ENCODE results near the gene NMU. TPM values are rescaled to one million over a fixed set of nuclear protein-coding genes. Genes with fewer than 3 reads are reported as not detected.

Gene NMU
- total and polyA plus RNA-seq, 2 experiments from 2014 or later, result 40.2 to 96.3 TPM

DNA sequence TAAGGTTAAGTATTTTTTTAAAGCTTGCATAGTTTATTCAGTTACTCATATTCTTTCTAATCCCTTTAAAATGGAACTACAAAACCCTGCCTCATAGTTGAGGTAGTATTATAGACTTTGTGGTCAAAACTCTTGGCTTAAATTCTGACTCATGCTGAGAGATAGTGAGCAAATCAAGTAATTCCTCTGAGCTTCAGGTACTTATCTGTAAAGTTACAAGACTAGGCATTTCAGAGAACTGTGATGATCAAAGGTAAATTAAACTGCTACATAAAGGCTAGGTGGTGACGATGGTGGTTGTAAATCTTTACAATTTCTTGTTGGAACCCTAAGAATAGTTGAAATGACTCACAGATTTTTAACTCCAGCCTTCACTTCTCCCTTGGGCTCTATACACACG lies 86.2 kb downstream of the NMU start:
- Histone ChIP-seq H3K4me3 (no peak overlapping the region), H3K36me3 (ENCODE audit: insufficient read depth) (no peaks in the 10 kb centered on the region), H2AFZ (no peak overlapping the region), H3K27ac (ENCODE audit: low read depth) (no peak overlapping the region), H3F3A (replicated peaks; ENCODE audit: low read depth) (peaks cover 19% of the 10 kb centered on the region), H3K4me2 (no peak overlapping the region), H3K4me1 (ENCODE audit: insufficient read depth) (peaks cover 23% of the 10 kb centered on the region), H3K9me2 (ENCODE audit: insufficient read depth) (no peaks in the 10 kb centered on the region), H3K79me2 (replicated peaks; ENCODE audit: insufficient read depth) (peaks cover 6% of the 10 kb centered on the region), H3K27me3 (ENCODE audit: insufficient read depth) (no peaks in the 10 kb centered on the region), H4K20me1 (replicated peaks; ENCODE audit: insufficient read depth) (no peaks in the 10 kb centered on the region)
- Mint-ChIP-seq H3K36me3 (ENCODE audit: low read depth) (0 out of 3 replicates have a peak, but pooled peaks cover 3% of the 10 kb centered on the region), H3K27me3 (ENCODE audit: insufficient read depth, low read depth, poor library complexity) (peaks cover 5% of the 10 kb centered on the region), H3K4me3 (no peak overlapping the region), H3K9me3 (no peaks in the 10 kb centered on the region; the same call in 2 of the 3 replicates), H3K27ac (no peak overlapping the region), H3K4me1 (peaks cover 31% of the 10 kb centered on the region)
- TF ChIP-seq, protein P1, sequence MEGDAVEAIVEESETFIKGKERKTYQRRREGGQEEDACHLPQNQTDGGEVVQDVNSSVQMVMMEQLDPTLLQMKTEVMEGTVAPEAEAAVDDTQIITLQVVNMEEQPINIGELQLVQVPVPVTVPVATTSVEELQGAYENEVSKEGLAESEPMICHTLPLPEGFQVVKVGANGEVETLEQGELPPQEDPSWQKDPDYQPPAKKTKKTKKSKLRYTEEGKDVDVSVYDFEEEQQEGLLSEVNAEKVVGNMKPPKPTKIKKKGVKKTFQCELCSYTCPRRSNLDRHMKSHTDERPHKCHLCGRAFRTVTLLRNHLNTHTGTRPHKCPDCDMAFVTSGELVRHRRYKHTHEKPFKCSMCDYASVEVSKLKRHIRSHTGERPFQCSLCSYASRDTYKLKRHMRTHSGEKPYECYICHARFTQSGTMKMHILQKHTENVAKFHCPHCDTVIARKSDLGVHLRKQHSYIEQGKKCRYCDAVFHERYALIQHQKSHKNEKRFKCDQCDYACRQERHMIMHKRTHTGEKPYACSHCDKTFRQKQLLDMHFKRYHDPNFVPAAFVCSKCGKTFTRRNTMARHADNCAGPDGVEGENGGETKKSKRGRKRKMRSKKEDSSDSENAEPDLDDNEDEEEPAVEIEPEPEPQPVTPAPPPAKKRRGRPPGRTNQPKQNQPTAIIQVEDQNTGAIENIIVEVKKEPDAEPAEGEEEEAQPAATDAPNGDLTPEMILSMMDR (conservative IDR thresholded peaks at IDR 0.05; ENCODE audit: low read depth in 2 of 2), result no peak
- TF ChIP-seq EZH2phosphoT487 (IDR thresholded peaks at IDR 0.05; ENCODE audit: unreplicated experiment) (no peak), JUNB (IDR thresholded peaks at IDR 0.05; ENCODE audit: unreplicated experiment) (no peak), EZH2 (IDR thresholded peaks at IDR 0.05; ENCODE audit: low read depth, unreplicated experiment) (no peak), ZNF331 (CRISPR knock-in tag; IDR thresholded peaks at IDR 0.05; ENCODE audit: low read depth) (no peak), NANOG (IDR thresholded peaks at IDR 0.05; ENCODE audit: borderline replicate concordance) (no peak), CREB1 (CRISPR knock-in tag; IDR thresholded peaks at IDR 0.05; ENCODE audit: low read depth) (no peak), POLR2AphosphoS5 (IDR thresholded peaks at IDR 0.05; ENCODE audit: low read depth) (no peak), STAT1 (IDR thresholded peaks at IDR 0.05; ENCODE audit: unreplicated experiment) (no peak), ZNF114 (CRISPR knock-in tag; IDR thresholded peaks at IDR 0.05) (no peak)
- TF ChIP-seq, protein P2, sequence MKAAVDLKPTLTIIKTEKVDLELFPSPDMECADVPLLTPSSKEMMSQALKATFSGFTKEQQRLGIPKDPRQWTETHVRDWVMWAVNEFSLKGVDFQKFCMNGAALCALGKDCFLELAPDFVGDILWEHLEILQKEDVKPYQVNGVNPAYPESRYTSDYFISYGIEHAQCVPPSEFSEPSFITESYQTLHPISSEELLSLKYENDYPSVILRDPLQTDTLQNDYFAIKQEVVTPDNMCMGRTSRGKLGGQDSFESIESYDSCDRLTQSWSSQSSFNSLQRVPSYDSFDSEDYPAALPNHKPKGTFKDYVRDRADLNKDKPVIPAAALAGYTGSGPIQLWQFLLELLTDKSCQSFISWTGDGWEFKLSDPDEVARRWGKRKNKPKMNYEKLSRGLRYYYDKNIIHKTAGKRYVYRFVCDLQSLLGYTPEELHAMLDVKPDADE (IDR thresholded peaks at IDR 0.05), result no peak
- TF ChIP-seq, protein P3, sequence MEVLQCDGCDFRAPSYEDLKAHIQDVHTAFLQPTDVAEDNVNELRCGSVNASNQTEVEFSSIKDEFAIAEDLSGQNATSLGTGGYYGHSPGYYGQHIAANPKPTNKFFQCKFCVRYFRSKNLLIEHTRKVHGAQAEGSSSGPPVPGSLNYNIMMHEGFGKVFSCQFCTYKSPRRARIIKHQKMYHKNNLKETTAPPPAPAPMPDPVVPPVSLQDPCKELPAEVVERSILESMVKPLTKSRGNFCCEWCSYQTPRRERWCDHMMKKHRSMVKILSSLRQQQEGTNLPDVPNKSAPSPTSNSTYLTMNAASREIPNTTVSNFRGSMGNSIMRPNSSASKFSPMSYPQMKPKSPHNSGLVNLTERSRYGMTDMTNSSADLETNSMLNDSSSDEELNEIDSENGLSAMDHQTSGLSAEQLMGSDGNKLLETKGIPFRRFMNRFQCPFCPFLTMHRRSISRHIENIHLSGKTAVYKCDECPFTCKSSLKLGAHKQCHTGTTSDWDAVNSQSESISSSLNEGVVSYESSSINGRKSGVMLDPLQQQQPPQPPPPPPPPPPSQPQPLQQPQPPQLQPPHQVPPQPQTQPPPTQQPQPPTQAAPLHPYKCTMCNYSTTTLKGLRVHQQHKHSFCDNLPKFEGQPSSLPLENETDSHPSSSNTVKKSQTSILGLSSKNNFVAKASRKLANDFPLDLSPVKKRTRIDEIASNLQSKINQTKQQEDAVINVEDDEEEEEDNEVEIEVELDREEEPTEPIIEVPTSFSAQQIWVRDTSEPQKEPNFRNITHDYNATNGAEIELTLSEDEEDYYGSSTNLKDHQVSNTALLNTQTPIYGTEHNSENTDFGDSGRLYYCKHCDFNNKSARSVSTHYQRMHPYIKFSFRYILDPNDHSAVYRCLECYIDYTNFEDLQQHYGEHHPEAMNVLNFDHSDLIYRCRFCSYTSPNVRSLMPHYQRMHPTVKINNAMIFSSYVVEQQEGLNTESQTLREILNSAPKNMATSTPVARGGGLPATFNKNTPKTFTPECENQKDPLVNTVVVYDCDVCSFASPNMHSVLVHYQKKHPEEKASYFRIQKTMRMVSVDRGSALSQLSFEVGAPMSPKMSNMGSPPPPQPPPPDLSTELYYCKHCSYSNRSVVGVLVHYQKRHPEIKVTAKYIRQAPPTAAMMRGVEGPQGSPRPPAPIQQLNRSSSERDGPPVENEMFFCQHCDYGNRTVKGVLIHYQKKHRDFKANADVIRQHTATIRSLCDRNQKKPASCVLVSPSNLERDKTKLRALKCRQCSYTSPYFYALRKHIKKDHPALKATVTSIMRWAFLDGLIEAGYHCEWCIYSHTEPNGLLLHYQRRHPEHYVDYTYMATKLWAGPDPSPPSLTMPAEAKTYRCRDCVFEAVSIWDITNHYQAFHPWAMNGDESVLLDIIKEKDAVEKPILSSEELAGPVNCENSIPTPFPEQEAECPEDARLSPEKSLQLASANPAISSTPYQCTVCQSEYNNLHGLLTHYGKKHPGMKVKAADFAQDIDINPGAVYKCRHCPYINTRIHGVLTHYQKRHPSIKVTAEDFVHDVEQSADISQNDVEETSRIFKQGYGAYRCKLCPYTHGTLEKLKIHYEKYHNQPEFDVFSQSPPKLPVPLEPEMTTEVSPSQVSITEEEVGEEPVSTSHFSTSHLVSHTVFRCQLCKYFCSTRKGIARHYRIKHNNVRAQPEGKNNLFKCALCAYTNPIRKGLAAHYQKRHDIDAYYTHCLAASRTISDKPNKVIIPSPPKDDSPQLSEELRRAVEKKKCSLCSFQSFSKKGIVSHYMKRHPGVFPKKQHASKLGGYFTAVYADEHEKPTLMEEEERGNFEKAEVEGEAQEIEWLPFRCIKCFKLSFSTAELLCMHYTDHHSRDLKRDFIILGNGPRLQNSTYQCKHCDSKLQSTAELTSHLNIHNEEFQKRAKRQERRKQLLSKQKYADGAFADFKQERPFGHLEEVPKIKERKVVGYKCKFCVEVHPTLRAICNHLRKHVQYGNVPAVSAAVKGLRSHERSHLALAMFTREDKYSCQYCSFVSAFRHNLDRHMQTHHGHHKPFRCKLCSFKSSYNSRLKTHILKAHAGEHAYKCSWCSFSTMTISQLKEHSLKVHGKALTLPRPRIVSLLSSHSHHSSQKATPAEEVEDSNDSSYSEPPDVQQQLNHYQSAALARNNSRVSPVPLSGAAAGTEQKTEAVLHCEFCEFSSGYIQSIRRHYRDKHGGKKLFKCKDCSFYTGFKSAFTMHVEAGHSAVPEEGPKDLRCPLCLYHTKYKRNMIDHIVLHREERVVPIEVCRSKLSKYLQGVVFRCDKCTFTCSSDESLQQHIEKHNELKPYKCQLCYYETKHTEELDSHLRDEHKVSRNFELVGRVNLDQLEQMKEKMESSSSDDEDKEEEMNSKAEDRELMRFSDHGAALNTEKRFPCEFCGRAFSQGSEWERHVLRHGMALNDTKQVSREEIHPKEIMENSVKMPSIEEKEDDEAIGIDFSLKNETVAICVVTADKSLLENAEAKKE (CRISPR knock-in tag; IDR thresholded peaks at IDR 0.05), result no peak
- TF ChIP-seq, protein P4, sequence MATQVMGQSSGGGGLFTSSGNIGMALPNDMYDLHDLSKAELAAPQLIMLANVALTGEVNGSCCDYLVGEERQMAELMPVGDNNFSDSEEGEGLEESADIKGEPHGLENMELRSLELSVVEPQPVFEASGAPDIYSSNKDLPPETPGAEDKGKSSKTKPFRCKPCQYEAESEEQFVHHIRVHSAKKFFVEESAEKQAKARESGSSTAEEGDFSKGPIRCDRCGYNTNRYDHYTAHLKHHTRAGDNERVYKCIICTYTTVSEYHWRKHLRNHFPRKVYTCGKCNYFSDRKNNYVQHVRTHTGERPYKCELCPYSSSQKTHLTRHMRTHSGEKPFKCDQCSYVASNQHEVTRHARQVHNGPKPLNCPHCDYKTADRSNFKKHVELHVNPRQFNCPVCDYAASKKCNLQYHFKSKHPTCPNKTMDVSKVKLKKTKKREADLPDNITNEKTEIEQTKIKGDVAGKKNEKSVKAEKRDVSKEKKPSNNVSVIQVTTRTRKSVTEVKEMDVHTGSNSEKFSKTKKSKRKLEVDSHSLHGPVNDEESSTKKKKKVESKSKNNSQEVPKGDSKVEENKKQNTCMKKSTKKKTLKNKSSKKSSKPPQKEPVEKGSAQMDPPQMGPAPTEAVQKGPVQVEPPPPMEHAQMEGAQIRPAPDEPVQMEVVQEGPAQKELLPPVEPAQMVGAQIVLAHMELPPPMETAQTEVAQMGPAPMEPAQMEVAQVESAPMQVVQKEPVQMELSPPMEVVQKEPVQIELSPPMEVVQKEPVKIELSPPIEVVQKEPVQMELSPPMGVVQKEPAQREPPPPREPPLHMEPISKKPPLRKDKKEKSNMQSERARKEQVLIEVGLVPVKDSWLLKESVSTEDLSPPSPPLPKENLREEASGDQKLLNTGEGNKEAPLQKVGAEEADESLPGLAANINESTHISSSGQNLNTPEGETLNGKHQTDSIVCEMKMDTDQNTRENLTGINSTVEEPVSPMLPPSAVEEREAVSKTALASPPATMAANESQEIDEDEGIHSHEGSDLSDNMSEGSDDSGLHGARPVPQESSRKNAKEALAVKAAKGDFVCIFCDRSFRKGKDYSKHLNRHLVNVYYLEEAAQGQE (IDR thresholded peaks at IDR 0.05; ENCODE audit: unreplicated experiment), result no peak
- DNase-seq (ENCODE audit: low spot score) (no peak), ATAC-seq (no peak)

Data from GM23338 (cell line).